Body of pancreas (tissue), 4 donors: ENCODE data around the gene CAPN2. TPM values are rescaled to one million over a fixed set of nuclear protein-coding genes. Genes with fewer than 3 reads are reported as not detected.

ENCODE experiments used
- ATAC-seq: fragments of 150-250 bp; one replicate; pipeline ENCODE4 v1.9.1; 2016
- DNase-seq, 4 donors: peaks; one replicate each; pipeline ENCODE4 v3.0.0-alpha.2; 2019
- H3K27ac ChIP-seq, 4 donors: fragments of 200-600 bp; sonication (generic); 1 replicate in 3 of 4; 2 replicates in 1 of 4; pipeline versions ENCODE4 v1.5.1 to v1.6.1; 2016 to 2019; ENCODE audit warnings: mild to moderate bottlenecking in 1 of 4, mixed read lengths in 1 of 4, moderate library complexity in 1 of 4
- H3K27me3 ChIP-seq, 2 donors: fragments of 200-600 bp; sonication (generic); one replicate each; pipeline ENCODE4 v1.6.0; 2016; ENCODE audit warnings: mild to moderate bottlenecking in 1 of 2
- H3K36me3 ChIP-seq, 2 donors: fragments of 200-600 bp; sonication (generic); replicated peaks in 1 of 2; 2 replicates each; pipeline ENCODE4 v1.5.1; 2016; ENCODE audit warnings: low read depth in 2 of 2; ENCODE audit not compliant: insufficient read depth in 1 of 2
- H3K4me1 ChIP-seq: fragments of 200-600 bp; sonication (generic); one replicate; pipeline ENCODE4 v1.6.0; 2016
- H3K4me3 ChIP-seq, 2 donors: fragments of 200-600 bp; sonication (generic); 1 replicate in 1 of 2; 2 replicates in 1 of 2; pipeline ENCODE4 v1.5.1; 2016 to 2019
- H3K9me3 ChIP-seq, 3 donors: fragments of 200-600 bp; sonication (generic); 1 replicate in 2 of 3; 2 replicates in 1 of 3; pipeline ENCODE4 v1.5.1; 2016
- POLR2A ChIP-seq, 3 donors: fragments of 450-650 bp; IDR thresholded peaks; one replicate each; pipeline ENCODE4 v1.6.1; 2016; ENCODE audit warnings: antibody characterized with exemption in 3 of 3, mild to moderate bottlenecking in 2 of 3
- WGBS, 2 donors: methylation state at CpG; one replicate each; pipeline ENCODE4 v1.1.5; 2017; 5-methylcytosine and 5-hydroxymethylcytosine counted together
- intact Hi-C: fragments of 100-400 bp; cut with DNase I; formaldehyde crosslinking; loops from one replicate; pipeline ENCODE4 v1.15.1; 2023
- total RNA-seq, 2 donors: library from RNA; depleted of rRNA; stranded (reverse); fragments of >200 nt; gene quantifications; one replicate each; pipeline ENCODE4 v1.1.0, GENCODE V29; 2016
- TF ChIP-seq, protein P1 (sequence below), 7 experiments: fragments of 450-650 bp in 4 of 7; fragments of 200-600 bp in 3 of 7; sonication (generic) in 3 of 7; IDR thresholded peaks; one replicate each; pipeline ENCODE4 v1.5.1; 2016 to 2019; ENCODE audit warnings: antibody characterized with exemption in 7 of 7

CAPN2 gene
- total RNA-seq, 2 donors from 2014 or later = 85.7 to 90.0 TPM

DNA sequence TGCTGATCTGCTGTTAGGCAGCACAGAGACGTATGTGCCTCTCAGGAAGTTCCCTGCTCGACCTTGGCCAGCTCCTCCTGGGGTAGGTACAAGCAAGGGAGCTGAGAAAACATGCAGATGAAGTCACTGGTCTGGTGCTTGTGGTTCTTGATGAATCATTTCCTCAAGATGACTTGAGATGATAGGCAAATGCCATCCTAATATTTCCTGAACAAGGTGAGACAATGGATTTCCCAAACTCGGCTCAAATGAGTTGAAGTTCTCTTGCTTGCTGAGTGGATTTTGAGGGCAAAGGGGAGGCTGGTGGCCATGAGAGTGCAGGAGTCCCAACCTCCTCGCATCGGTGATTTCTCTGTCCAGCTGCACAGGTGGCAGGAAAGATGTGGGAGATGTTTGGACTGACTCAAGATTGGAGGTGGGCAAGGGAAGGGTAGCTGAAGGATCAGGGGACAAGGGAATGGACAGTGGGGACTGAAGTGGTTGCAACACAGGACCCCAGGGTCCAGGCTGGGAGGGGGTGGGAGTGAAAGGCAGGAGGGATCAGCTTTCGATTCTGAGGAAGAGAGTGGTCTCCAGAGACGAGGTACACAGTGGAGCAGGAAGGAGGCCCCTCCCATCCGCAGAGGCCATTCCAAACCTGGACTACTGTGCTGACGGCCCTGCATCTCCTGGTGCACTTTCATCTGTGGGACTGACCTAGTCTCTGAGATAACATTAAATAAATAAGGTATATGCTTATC is 63.9 kb downstream of the CAPN2 start:
- ATAC-seq (peak; percentile 46), DNase-seq (peak in 2 of 4 donors; percentile 14 to 63)
- no peak overlapping the region for H3K4me3 ChIP-seq
- no peaks in the 10 kb centered on the region for H3K9me3 ChIP-seq
- WGBS, 2 donors = 63 to 69% methylated on average over 9 of the region's 9 CpGs
- peaks cover 0 to 15% of the 10 kb centered on the region in 2 donors for H3K36me3 ChIP-seq
- H3K27me3 ChIP-seq = no peaks in the 10 kb centered on the region
- peak overlapping the region in 2 of 4 donors; percentile 32 for H3K27ac ChIP-seq
- intact Hi-C loops = no loop called here
- peaks cover 5% of the 10 kb centered on the region for H3K4me1 ChIP-seq
- TF ChIP-seq, protein P1, sequence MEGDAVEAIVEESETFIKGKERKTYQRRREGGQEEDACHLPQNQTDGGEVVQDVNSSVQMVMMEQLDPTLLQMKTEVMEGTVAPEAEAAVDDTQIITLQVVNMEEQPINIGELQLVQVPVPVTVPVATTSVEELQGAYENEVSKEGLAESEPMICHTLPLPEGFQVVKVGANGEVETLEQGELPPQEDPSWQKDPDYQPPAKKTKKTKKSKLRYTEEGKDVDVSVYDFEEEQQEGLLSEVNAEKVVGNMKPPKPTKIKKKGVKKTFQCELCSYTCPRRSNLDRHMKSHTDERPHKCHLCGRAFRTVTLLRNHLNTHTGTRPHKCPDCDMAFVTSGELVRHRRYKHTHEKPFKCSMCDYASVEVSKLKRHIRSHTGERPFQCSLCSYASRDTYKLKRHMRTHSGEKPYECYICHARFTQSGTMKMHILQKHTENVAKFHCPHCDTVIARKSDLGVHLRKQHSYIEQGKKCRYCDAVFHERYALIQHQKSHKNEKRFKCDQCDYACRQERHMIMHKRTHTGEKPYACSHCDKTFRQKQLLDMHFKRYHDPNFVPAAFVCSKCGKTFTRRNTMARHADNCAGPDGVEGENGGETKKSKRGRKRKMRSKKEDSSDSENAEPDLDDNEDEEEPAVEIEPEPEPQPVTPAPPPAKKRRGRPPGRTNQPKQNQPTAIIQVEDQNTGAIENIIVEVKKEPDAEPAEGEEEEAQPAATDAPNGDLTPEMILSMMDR (IDR thresholded peaks at IDR 0.05) = no peak
- TF ChIP-seq POLR2A (IDR thresholded peaks at IDR 0.05) = no peak

DNA sequence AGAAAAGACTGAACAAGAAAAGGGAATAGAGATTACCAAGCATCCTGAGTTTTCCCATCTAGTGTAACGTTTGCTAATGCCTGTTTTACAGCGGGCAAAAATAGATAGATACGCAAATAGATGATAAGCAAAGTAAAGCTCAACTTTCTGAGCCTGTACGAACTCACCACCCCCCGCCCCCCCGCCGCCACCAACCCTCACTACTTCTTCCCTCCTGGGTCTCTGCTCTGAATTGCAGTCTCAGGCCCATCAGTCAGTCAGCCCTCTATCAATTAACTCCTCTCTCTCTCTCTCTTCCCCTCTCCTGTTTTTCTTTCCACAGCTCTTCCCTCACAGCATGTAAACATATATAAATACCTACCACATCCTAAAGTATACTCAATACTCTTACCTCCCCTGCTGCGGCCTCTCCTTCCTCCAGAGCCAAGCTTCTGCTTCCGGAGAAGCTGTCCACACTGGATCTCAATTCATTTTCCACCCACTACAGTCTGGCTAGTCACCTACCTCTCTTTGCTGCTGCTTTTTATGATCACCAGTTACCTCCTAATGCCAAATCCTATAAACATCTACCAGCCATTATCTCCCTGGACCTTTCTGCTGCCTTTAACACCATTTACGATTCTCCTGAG is 64.6 kb downstream of the CAPN2 start:
- Histone ChIP-seq H3K4me3 (no peak overlapping the region), H3K27ac (peak overlapping the region in 1 of 4 donors; percentile 32), H3K4me1 (peaks cover 5% of the 10 kb centered on the region), H3K27me3 (no peaks in the 10 kb centered on the region), H3K36me3 (peaks cover 0 to 14% of the 10 kb centered on the region in 2 donors), H3K9me3 (no peaks in the 10 kb centered on the region)
- no peak for DNase-seq
- 71 to 76% methylated on average over 10 of the region's 10 CpGs for WGBS, 2 donors
- ATAC-seq = no peak
- intact Hi-C loops = no loop called here
- TF ChIP-seq, protein P1 (IDR thresholded peaks at IDR 0.05) = no peak
- TF ChIP-seq POLR2A (IDR thresholded peaks at IDR 0.05) = no peak

DNA sequence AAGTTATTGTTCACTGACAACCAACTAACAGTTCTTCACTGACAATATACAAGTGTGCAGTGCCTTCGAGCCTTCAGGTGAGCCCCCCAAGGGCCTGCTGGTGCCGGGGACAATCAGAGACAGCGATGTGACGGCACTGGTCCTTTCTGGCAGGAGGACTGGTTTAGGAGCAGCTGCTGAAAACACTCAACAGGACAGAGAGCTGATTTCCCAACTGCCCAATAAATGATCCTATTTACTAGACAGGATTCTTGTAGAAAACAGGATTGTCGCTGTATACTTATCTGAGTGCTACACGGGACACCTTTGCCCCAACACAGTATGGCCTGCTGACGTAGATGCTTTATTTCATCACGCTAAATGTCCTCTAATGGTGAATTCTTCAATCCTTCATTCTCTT is 68.0 kb downstream of the CAPN2 start:
- intact Hi-C loops = no loop called here
- Histone ChIP-seq H3K27me3 (no peaks in the 10 kb centered on the region), H3K27ac (no peak overlapping the region), H3K36me3 (peaks cover 0 to 15% of the 10 kb centered on the region in 2 donors), H3K4me1 (peaks cover 5% of the 10 kb centered on the region), H3K4me3 (no peak overlapping the region), H3K9me3 (no peaks in the 10 kb centered on the region)
- TF ChIP-seq, protein P1 (IDR thresholded peaks at IDR 0.05) = no peak
- TF ChIP-seq POLR2A (IDR thresholded peaks at IDR 0.05) = no peak
- no peak for DNase-seq
- 92 to 95% methylated on average over 8 of the region's 8 CpGs for WGBS, 2 donors
- no peak for ATAC-seq

DNA sequence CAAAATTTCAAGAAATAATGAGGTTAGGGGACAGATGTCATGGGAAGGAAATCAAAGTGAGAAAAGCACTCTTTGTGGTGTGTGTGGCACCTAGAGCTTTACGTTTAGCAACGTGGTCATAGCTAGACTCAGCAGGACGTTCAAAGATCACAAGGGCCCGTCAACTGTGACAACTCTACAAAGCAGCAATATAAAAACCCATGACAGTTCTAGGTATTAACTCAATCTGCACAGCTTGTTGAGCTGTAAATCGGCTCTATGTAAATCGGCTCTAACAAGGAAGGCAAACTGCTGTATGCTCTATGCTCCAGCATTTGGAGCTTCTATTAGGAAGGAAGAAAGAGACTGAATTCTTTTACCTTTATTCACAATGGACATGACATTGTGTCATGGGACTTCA is 68.6 kb downstream of the CAPN2 start:
- TF ChIP-seq, protein P1 (IDR thresholded peaks at IDR 0.05) = no peak
- TF ChIP-seq POLR2A (IDR thresholded peaks at IDR 0.05) = no peak
- H3K4me1 ChIP-seq = peaks cover 5% of the 10 kb centered on the region
- no peaks in the 10 kb centered on the region for H3K9me3 ChIP-seq
- no peaks in the 10 kb centered on the region for H3K27me3 ChIP-seq
- 87 to 88% methylated on average over 6 of the region's 6 CpGs for WGBS, 2 donors
- peaks cover 0 to 15% of the 10 kb centered on the region in 2 donors for H3K36me3 ChIP-seq
- intact Hi-C loops = no loop called here
- DNase-seq (no peak), ATAC-seq (no peak)
- no peak overlapping the region for H3K4me3 ChIP-seq
- H3K27ac ChIP-seq = no peak overlapping the region
